Measurements from ENCODE around the gene VCX3A.
"Not testable (repeated sequence)": the region's sequence is repeated elsewhere in the genome, so short reads cannot be mapped to it uniquely, and the experiment has no call there.

VCX3A gene

DNA sequence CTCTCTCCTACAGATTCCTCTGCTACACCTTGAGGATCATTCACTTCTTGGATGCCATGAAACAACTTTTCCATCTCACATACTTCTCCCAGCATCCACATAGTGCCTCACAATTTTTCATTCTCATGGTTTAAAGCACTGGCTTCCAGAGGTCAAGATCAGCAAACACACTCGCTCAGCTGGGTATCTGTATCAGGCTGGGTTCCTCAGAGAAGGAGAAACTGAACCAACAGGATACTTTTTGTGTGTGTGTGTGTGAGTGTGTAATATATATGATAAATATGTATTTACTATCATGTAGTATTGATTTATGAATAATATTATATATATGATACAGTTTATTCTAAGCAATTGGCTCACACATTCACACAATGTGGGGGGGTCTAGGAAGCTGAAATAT lies at the start of gene VCX3A:
Gene VCX3A, minus strand, starts transcription at position 101 of the 400 bp plus-strand sequence. CDS start 621 bp downstream, outside the sequence.
- DNase-seq, result not testable (repeated sequence)

- no peak for DNase-seq
Measured at GRCh38 chrX:6574762-6575161, 39.8 kb upstream of the VCX3A start.

DNA sequence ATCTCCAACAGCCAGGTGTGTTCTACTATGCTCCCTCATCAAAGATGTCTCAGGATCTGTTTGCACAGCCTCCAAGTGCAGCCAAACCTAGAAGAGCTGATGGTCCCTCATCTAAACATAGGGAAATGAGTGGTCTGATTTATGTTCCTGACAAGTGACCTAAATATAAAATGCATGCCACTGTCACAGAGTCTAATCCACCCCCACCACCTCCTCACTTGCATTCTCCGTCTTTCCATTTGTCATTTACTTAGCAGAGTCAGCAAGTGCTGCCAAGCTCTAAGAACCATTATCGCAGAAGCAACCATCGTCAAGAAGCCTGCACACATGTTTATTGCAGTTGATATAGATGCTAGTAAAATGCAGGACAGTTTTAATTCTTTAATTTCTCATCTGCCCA lies 33.1 kb upstream of the VCX3A start:
- no peak for DNase-seq

DNA sequence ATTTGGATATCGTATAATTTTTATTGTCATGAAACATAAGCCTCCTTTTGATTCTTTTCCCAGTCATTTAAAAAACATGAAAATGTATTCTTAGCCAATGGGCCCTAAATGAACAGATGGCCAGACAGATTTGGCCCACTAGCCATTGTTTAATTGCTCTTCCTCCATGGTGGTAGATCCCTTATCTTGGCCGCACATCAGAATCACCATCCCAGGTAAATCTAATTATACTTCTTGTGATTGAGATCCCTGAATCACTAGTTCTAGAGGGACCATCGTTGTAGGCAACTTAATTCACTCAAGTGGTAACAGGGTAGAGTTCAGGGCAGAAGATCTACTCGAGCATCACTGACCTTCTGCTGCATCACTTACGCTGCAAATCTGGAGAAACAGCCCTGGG lies 24.1 kb upstream of the VCX3A start:
- DNase-seq, result no peak

GRCh38 chrX:6557690-6558089 lies 22.8 kb upstream of the VCX3A start:
- no peak for DNase-seq

DNA sequence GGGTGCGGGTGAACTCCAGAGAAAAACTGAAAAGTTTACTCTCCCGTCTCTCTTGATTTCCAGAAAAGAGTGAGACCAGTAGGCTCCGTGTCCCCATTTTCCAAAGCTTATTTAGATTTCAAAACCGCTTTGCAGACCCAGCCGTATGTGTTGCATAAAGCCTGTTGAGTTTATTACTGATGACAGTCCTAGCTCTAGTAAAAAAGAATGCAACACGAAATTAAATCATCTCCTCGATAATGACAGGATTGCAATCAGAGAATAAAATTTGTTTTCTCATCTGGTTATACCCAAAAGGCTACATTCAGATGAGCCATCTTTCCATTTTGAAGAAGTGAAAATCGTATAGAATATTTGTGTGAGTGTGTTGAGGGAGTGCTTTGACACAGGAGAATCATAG lies 16.1 kb upstream of the VCX3A start:
- DNase-seq, result no peak

GRCh38 chrX:6545712-6546111 lies 10.8 kb upstream of the VCX3A start:
- no peak for DNase-seq

- no peak for DNase-seq
Measured at GRCh38 chrX:6526564-6527136, 8.3 kb downstream of the VCX3A start.

DNA sequence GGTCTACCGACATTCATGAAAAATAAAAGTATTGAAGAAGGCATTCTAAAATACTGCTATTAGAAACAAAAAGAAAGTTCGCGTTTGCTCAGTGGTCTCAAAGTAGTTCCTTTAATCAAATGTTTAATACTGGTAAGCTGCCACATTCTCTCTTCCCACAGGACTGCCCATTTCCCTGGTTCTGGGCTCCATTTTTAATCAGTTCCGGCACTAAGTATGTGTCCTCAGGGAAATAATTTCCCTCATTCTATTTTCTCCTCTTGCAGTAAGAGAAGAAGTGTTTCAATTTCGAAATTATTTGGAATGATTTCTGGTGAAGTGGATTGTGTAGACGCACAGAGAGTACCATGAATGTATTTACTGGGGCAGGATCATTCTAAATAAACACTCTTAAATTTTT lies 17.5 kb downstream of the VCX3A start:
- no peak for DNase-seq

DNA sequence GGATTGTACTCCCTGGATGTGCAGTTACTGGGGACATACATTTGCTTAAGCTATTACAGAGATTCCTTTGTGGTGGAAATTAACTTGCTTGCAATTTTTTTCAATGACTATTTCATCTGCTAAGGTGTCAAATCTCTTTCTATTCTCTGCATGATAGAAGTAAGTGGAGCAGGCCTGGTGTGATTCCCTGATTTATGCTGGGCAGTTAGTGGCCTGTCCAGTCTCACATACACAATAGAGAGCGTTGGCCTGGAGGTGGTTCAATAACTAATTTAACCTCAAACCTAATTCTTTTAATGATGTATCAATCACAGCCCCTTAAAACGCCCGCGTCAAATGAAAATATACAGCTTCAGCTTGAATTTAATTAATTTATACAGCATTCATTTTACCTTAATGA lies 28.5 kb downstream of the VCX3A start:
- no peak for DNase-seq

DNA sequence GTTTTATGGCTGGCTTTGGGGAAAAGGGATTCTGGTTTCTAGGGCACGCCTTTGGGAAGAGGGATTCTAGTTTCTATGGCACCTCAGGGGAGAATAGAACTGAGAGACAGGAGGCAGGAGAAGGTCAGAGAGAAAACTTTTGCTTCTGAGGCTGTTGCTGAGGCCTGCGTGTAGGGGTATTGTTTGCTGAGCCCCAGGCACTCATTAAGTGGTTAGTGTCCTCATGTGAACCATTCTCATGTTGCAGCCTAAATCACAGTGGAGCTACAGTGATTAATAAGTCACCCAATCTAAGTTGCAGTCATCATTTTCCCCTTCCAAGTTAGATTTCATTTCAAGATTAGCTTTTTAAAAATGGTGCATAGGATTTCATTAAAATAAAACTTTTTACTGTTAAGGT lies 29.0 kb downstream of the VCX3A start:
- DNase-seq, result no peak

DNA sequence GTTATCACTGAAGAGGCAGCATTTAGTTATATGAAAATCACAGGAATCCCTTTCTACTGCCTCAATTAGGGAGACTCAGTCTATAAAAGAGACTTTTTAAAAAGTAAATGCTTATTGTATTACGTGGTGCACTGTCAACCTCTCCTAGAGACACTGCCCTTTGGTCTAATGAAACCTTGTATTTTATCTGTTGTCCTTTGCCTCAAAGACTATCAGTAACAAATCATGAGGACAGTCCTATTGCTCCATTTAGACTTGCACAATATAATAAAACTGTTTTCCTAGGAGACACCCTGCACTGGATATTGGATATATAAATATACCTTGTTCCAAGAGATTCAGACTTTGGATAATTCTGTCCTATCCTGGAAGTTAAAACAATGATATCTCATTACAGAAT lies 34.2 kb downstream of the VCX3A start:
- no peak for DNase-seq

DNA sequence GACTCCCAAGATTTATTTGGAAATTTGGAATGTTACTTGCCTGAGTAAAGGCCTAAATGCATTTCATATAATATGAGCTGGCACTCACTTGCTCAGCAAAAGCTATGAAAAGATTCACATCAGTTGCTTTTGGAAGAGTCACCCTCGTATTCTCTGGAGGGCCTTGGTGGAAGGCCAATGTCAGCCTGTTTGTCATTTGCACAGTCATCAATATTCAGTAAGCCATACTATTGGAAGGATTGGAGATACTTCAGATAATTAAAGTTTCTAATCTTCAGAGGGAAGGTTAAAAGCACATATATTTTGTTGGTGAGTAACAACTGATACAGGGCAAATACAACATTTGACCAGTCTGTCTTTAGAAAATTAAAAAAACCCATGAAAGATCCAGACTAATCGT lies 36.6 kb downstream of the VCX3A start:
- no peak for DNase-seq

Data from RPMI8226 (cell line).